Neural progenitor cell (in vitro differentiated cells): ENCODE data around the gene WDR33. TPM values are rescaled to one million over a fixed set of nuclear protein-coding genes. Genes with fewer than 3 reads are reported as not detected.

Source experiments
- DNase-seq: peaks from one replicate; pipeline ENCODE4 v3.0.0-alpha.2; 2016; ENCODE audit warnings: low spot score
- H2AFZ ChIP-seq: fragments of 200-600 bp; sonication (generic); replicated peaks from 2 replicates; pipeline ENCODE4 v1.6.1; 2016; ENCODE audit warnings: antibody characterized with exemption
- H3F3A ChIP-seq: fragments of 200-600 bp; sonication (generic); 2 replicates; pipeline ENCODE4 v1.6.1; 2016; ENCODE audit warnings: antibody characterized with exemption, low read depth
- H3K27ac ChIP-seq: fragments of 200-600 bp; sonication (generic); 2 replicates; pipeline ENCODE4 v1.5.1; 2016; ENCODE audit warnings: mild to moderate bottlenecking
- H3K27me3 ChIP-seq: fragments of 200-600 bp; sonication (generic); 2 replicates; pipeline ENCODE4 v1.6.1; 2016; ENCODE audit warnings: mild to moderate bottlenecking, moderate library complexity
- H3K36me3 ChIP-seq: fragments of 200-600 bp; sonication (generic); 2 replicates; pipeline ENCODE4 v1.5.1; 2016
- H3K4me1 ChIP-seq: fragments of 200-600 bp; sonication (generic); 2 replicates; pipeline ENCODE4 v1.6.1; 2016; ENCODE audit warnings: mixed run types
- H3K4me2 ChIP-seq: fragments of 200-600 bp; sonication (generic); 2 replicates; pipeline ENCODE4 v1.6.1; 2016
- H3K4me3 ChIP-seq: fragments of 200-600 bp; sonication (generic); 2 replicates; pipeline ENCODE4 v1.5.1; 2016
- H3K79me2 ChIP-seq: fragments of 200-600 bp; sonication (generic); 2 replicates; pipeline ENCODE4 v1.6.1; 2016; ENCODE audit warnings: low read depth
- H3K9ac ChIP-seq: fragments of 200-600 bp; sonication (generic); 2 replicates; pipeline ENCODE4 v1.6.1; 2016
- H3K9me3 ChIP-seq: fragments of 200-600 bp; sonication (generic); 2 replicates; pipeline ENCODE4 v1.5.1; 2016; ENCODE audit warnings: low read depth
- H4K20me1 ChIP-seq: fragments of 200-600 bp; sonication (generic); 2 replicates; pipeline ENCODE4 v1.6.1; 2016; ENCODE audit warnings: low read depth
- H3K27ac Mint-ChIP-seq: 3 replicates; pipeline ENCODE4 v1.8.0; 2021; ENCODE audit warnings: mixed read lengths
- H3K27me3 Mint-ChIP-seq: 2 replicates; pipeline ENCODE4 v1.8.0; 2022; ENCODE audit warnings: low read depth, mild to moderate bottlenecking, inconsistent platforms, moderate library complexity, mixed read lengths; ENCODE audit not compliant: insufficient read depth
- H3K36me3 Mint-ChIP-seq: 3 replicates; pipeline ENCODE4 v1.8.0; 2021; ENCODE audit warnings: mixed read lengths
- H3K4me1 Mint-ChIP-seq: 3 replicates; pipeline ENCODE4 v1.8.0; 2021; ENCODE audit warnings: mixed read lengths
- H3K4me3 Mint-ChIP-seq: 3 replicates; pipeline ENCODE4 v1.8.0; 2021; ENCODE audit warnings: mild to moderate bottlenecking, moderate library complexity, mixed read lengths
- H3K9me3 Mint-ChIP-seq: 3 replicates; pipeline ENCODE4 v1.8.0; 2020; ENCODE audit warnings: mixed read lengths
- EZH2 ChIP-seq: fragments of 200-600 bp; sonication (generic); IDR thresholded peaks from 2 replicates; pipeline ENCODE4 v1.6.1; 2017; ENCODE audit warnings: antibody characterized with exemption, mild to moderate bottlenecking, moderate library complexity
- EZH2phosphoT487 ChIP-seq: fragments of 200-600 bp; sonication (generic); IDR thresholded peaks from 2 replicates; pipeline ENCODE4 v1.6.1; 2017; ENCODE audit warnings: antibody characterized with exemption
- total RNA-seq: library from RNA; depleted of rRNA; stranded (reverse); fragments of >200 nt; gene quantifications from 2 replicates; pipeline ENCODE4 v1.2.3, GENCODE V29; 2015; ENCODE audit warnings: low replicate concordance
- TF ChIP-seq, protein P1 (sequence below): fragments of 200-600 bp; sonication (generic); IDR thresholded peaks from 2 replicates; pipeline ENCODE4 v1.5.1; 2017; ENCODE audit warnings: antibody characterized with exemption, mild to moderate bottlenecking

WDR33 gene
- total RNA-seq, 1 donor from 2014 or later, result 83.4 TPM

- peak; percentile 49 for DNase-seq
- no peaks in the 10 kb centered on the region for H3F3A ChIP-seq
- H3K9ac ChIP-seq, result no peak overlapping the region
- peaks cover 31% of the 10 kb centered on the region for H3K27me3 Mint-ChIP-seq
- H3K36me3 ChIP-seq, result no peaks in the 10 kb centered on the region
- peak overlapping the region; percentile 86 for H3K4me3 Mint-ChIP-seq
- H3K27ac ChIP-seq, result no peak overlapping the region
- no peaks in the 10 kb centered on the region for H3K36me3 Mint-ChIP-seq
- peak overlapping the region; percentile 44 for H3K4me3 ChIP-seq
- peak overlapping the region; percentile 86 for H3K4me2 ChIP-seq
- peaks cover 2% of the 10 kb centered on the region for H3K9me3 Mint-ChIP-seq
- H3K27me3 ChIP-seq, result peaks cover 74% of the 10 kb centered on the region
- peaks cover 11% of the 10 kb centered on the region for H3K4me1 Mint-ChIP-seq
- peaks cover 12% of the 10 kb centered on the region for H4K20me1 ChIP-seq
- no peak overlapping the region for H3K27ac Mint-ChIP-seq
- TF ChIP-seq EZH2 (peak; percentile 88), EZH2phosphoT487 (peak; percentile 84)
- TF ChIP-seq, protein P1, sequence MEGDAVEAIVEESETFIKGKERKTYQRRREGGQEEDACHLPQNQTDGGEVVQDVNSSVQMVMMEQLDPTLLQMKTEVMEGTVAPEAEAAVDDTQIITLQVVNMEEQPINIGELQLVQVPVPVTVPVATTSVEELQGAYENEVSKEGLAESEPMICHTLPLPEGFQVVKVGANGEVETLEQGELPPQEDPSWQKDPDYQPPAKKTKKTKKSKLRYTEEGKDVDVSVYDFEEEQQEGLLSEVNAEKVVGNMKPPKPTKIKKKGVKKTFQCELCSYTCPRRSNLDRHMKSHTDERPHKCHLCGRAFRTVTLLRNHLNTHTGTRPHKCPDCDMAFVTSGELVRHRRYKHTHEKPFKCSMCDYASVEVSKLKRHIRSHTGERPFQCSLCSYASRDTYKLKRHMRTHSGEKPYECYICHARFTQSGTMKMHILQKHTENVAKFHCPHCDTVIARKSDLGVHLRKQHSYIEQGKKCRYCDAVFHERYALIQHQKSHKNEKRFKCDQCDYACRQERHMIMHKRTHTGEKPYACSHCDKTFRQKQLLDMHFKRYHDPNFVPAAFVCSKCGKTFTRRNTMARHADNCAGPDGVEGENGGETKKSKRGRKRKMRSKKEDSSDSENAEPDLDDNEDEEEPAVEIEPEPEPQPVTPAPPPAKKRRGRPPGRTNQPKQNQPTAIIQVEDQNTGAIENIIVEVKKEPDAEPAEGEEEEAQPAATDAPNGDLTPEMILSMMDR, result no peak
- H2AFZ ChIP-seq, result no peak overlapping the region
- H3K79me2 ChIP-seq, result no peaks in the 10 kb centered on the region
- no peaks in the 10 kb centered on the region for H3K9me3 ChIP-seq
- H3K4me1 ChIP-seq, result peaks cover 4% of the 10 kb centered on the region
Observed at GRCh38 chr2:127674241-127675209, 136.4 kb downstream of the WDR33 start.

DNA sequence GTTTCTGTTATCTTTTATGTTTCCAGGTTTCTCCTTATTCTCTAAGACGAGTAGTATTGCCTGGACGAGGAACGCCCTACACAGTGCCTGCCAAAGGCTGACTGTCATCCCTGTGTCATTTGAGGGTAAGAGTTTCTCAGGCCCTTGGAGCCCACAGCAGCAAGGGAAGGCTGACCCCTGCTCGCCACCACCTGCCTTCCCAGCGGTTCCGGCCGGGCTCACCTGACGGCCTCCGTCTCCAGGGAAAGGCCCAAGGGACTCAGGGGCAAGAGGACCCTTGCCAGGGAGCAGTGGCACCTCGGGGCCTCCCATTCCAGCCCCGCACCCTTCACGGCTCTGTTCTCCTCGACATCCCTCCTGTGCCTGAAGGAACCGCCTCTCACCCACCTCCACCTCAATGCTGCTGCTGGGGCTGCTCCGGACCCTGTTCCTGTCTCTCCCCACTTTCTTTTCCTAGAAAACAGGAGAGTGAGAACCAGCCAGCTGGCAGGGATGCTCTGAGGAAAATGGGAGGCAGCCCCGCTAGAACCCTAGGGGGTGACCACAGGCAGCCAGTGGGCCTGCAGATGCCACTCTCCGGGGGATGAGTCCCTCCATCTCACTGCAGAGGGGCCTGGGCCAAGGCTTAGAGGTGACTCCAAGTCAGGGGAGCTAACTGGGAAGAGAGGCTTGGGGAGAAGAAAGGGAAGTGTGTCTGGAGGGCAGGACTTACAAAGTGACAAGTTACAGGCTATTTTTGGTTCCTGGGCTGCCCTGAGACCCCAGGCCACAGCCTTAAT, 137.5 kb downstream of the WDR33 start:
- no peak for DNase-seq
- Histone ChIP-seq H2AFZ (no peak overlapping the region), H3K4me2 (no peak overlapping the region), H3K36me3 (no peaks in the 10 kb centered on the region), H3K27me3 (peaks cover 71% of the 10 kb centered on the region), H3K4me1 (peaks cover 4% of the 10 kb centered on the region), H3K9me3 (no peaks in the 10 kb centered on the region), H3K27ac (no peak overlapping the region), H3K9ac (no peak overlapping the region), H3F3A (no peaks in the 10 kb centered on the region), H4K20me1 (peaks cover 12% of the 10 kb centered on the region), H3K4me3 (no peak overlapping the region), H3K79me2 (no peaks in the 10 kb centered on the region)
- TF ChIP-seq EZH2, result no peak
- TF ChIP-seq, protein P1, result no peak
- Mint-ChIP-seq H3K4me3 (peak overlapping the region; percentile 86), H3K36me3 (no peaks in the 10 kb centered on the region), H3K27ac (no peak overlapping the region), H3K27me3 (peaks cover 31% of the 10 kb centered on the region), H3K4me1 (peaks cover 11% of the 10 kb centered on the region), H3K9me3 (peaks cover 6% of the 10 kb centered on the region)

GRCh38 chr2:127672341-127673224, 138.4 kb downstream of the WDR33 start:
- H3K4me2 ChIP-seq, result no peak overlapping the region
- Mint-ChIP-seq H3K4me1 (peaks cover 11% of the 10 kb centered on the region), H3K9me3 (peaks cover 10% of the 10 kb centered on the region), H3K4me3 (peak overlapping the region; percentile 46), H3K27ac (no peak overlapping the region), H3K27me3 (peaks cover 31% of the 10 kb centered on the region), H3K36me3 (no peaks in the 10 kb centered on the region)
- no peak for DNase-seq
- H4K20me1 ChIP-seq, result peaks cover 12% of the 10 kb centered on the region
- no peaks in the 10 kb centered on the region for H3K79me2 ChIP-seq
- peaks cover 65% of the 10 kb centered on the region for H3K27me3 ChIP-seq
- peaks cover 4% of the 10 kb centered on the region for H3K4me1 ChIP-seq
- H3K36me3 ChIP-seq, result no peaks in the 10 kb centered on the region
- H3K9me3 ChIP-seq, result no peaks in the 10 kb centered on the region
- TF ChIP-seq, protein P1, result no peak
- TF ChIP-seq EZH2, result no peak
- TF ChIP-seq EZH2phosphoT487, result no peak
- no peak overlapping the region for H3K27ac ChIP-seq
- no peak overlapping the region for H3K9ac ChIP-seq
- H3F3A ChIP-seq, result no peaks in the 10 kb centered on the region
- H3K4me3 ChIP-seq, result no peak overlapping the region
- no peak overlapping the region for H2AFZ ChIP-seq
